ENCODE data around the gene ARHGEF38.

DNA sequence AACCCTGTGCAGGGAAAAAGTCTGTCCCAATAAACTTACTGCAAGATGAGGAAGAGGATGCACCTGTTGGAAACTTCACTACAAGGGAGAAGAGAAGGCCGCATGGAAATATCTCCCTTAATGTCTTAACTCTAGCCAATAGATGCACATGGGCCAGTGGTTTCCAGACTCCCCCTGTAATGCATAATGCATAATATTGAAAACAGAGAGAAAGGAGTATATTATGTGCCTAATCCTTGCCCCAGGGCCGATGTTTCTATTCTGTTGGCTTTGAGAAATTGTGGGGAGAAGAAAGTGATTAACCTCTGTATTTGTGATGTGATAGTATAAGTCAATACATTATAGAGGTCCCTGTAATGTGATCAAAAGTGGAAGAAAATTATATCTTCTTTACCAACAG is 118.9 kb downstream of the ARHGEF38 start:
- TF ChIP-seq, protein P1, sequence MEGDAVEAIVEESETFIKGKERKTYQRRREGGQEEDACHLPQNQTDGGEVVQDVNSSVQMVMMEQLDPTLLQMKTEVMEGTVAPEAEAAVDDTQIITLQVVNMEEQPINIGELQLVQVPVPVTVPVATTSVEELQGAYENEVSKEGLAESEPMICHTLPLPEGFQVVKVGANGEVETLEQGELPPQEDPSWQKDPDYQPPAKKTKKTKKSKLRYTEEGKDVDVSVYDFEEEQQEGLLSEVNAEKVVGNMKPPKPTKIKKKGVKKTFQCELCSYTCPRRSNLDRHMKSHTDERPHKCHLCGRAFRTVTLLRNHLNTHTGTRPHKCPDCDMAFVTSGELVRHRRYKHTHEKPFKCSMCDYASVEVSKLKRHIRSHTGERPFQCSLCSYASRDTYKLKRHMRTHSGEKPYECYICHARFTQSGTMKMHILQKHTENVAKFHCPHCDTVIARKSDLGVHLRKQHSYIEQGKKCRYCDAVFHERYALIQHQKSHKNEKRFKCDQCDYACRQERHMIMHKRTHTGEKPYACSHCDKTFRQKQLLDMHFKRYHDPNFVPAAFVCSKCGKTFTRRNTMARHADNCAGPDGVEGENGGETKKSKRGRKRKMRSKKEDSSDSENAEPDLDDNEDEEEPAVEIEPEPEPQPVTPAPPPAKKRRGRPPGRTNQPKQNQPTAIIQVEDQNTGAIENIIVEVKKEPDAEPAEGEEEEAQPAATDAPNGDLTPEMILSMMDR (IDR thresholded peaks at IDR 0.05), result no peak
- TF ChIP-seq EP300 (IDR thresholded peaks at IDR 0.05) (no peak), POLR2AphosphoS5 (IDR thresholded peaks at IDR 0.05) (no peak), POLR2A (IDR thresholded peaks at IDR 0.05) (no peak)
